ENCODE data around the gene ALPG. TPM values are rescaled to one million over a fixed set of nuclear protein-coding genes. Genes with fewer than 3 reads are reported as not detected.

The ALPG gene
- total and polyA plus RNA-seq, 2 of the 13 experiments (the other 11 are each of a cell fraction or from before 2014, with no cell fraction given), result not detected

- TF ChIP-seq AHDC1 (CRISPR knock-in tag; IDR thresholded peaks at IDR 0.05; ENCODE audit: borderline replicate concordance), result no peak
- TF ChIP-seq PRDM15 (CRISPR knock-in tag; IDR thresholded peaks at IDR 0.05), result no peak
- 0 out of 2 replicates have a peak, but pooled peaks have one; percentile 28 for TF ChIP-seq CENPT (CRISPR knock-in tag; IDR thresholded peaks at IDR 0.05; ENCODE audit: low read depth)
- TF ChIP-seq ZFX (CRISPR knock-in tag; IDR thresholded peaks at IDR 0.05; ENCODE audit: low read depth), result peak; percentile 30; the same call in 1 of the 2 replicates
- TF ChIP-seq HMGXB4 (CRISPR knock-in tag; IDR thresholded peaks at IDR 0.05; ENCODE audit: borderline replicate concordance in 1 of 2, low read depth in 1 of 2), result 0 out of 4 replicates have a peak, but pooled peaks of 1 of the 2 experiments have one; percentile 30
- TF ChIP-seq ZNF768 (CRISPR knock-in tag; IDR thresholded peaks at IDR 0.05), result peak; percentile 21; the same call in 1 of the 2 replicates
- TF ChIP-seq ZNF589 (CRISPR knock-in tag; conservative IDR thresholded peaks at IDR 0.05), result no peak
- TF ChIP-seq BORCS8-MEF2B (CRISPR knock-in tag; IDR thresholded peaks at IDR 0.05), result no peak
- no peak for TF ChIP-seq TRIM24 (CRISPR knock-in tag; IDR thresholded peaks at IDR 0.05)
- no peak for TF ChIP-seq ZNF451 (CRISPR knock-in tag; IDR thresholded peaks at IDR 0.05)
- no peak for TF ChIP-seq ARHGAP35 (CRISPR knock-in tag; IDR thresholded peaks at IDR 0.05; ENCODE audit: borderline replicate concordance)
- peak; percentile 42; the same call in 1 of the 2 replicates for TF ChIP-seq ZNF687 (CRISPR knock-in tag; IDR thresholded peaks at IDR 0.05)
Observed at GRCh38 chr2:232432598-232433184, 26.0 kb downstream of the ALPG start (continued).

Measured in HepG2 (cell line).